HG03558 (cell line): ENCODE data around the gene OR1G1.
"Not testable (repeated sequence)": the region's sequence is repeated elsewhere in the genome, so short reads cannot be mapped to it uniquely, and the experiment has no call there.

ENCODE experiments used
- ATAC-seq: cut with Tn5 transposase; IDR thresholded peaks from one replicate; pipeline ENCODE4 v1.9.1; 2021; ENCODE audit warnings: moderate number of reproducible peaks; ENCODE audit not compliant: unreplicated experiment; ENCODE audit errors: extremely low read depth

Gene OR1G1

DNA sequence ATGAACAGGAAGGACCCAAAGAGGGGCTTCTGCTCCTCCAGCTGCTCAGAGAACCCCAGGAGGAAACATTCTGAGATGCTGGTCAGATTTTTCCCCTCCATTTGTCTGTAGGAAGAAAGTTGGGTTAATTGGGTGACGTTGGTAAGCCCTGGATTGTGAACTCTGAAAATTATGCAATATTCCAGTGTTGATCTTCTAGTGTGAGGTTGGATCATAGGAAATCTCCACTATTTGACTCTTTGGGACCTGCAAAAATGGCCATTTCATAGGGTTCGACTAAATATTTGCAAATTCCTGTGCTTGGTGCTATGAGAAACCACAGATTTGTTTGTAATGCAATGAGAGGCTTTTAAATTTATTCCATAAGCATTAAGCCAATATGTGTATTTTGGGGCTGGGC lies at the start of gene OR1G1:
Gene OR1G1, minus strand, starts transcription at position 101 of the 400 bp plus-strand sequence. Its CDS starts 0 bp downstream, at position 101.
- no peak for ATAC-seq

DNA sequence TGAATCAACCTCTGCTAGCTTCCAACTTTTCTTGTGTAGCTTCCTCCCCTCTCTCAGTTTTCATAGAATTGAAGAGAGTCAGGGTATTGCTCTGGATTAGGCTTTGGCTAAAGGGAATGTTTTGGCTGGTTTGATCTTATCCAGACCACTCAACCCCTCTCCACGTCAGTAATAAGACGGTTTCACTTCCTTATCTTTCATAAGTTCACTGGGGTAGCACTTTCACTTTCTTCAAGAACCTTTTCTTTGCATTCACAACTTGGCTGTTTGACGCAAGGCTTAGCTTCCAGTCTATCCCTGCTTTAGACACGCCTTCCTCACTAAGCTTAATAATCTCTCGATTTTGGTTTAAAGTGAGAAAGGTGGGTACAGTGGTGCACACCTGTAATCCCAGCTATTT lies 40.2 kb upstream of the OR1G1 start:
- ATAC-seq: no peak

DNA sequence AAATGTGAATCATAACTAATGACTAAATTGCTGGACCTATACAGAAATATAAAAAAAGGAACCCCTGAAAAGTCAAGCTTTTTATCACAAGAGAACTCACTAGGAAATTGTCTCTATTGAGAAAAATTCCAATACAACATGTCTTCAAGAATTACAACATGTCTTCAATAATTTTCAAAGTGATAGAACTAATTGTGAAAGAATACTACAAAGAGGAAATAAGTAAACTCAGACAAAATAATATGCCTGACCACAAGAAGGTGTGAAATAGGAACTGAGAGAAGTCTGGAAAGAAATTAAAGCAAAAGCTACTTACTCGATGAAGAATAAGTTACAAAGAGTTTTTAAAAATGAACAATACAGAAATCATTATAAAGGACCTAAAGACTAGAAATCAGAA lies 29.9 kb upstream of the OR1G1 start:
- no peak for ATAC-seq

DNA sequence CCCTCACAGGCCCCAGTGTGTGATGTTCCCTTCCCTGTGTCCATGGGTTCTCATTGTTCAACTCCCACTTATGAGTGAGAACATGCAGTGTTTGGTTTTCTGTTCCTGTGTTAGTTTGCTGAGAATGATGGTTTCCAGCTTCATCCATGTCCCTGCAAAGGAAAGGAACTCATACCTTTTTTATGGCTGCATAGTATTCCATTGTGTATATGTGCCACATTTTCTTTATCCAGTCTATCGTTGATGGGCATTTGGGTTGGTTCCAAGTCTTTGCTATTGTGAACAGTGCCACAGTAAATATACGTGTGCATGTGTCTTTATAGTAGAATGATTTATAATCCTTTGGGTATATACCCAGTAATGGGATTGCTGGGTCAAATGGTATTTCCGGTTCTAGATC lies 10.1 kb upstream of the OR1G1 start:
- not testable (repeated sequence) for ATAC-seq

DNA sequence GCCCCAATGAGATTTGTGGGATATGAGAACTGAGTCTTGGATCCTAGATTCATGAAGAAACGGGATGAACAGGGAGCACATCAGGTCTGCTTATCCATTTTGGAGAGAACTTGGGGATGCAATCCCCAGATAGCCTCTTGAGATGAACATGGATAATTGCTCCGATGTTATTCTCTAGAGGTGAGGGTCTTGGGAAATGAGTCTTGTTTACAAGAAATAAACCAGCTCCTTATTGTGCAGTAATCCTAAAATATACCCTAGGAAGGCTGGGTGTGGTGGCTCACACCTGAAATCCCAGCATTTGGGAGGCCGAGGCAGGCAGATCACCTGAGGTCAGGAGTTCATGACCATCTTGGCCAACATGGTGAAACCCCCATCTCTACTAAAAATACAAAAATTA lies 23.0 kb downstream of the OR1G1 start, which contains the start of gene OR1D2:
Gene OR1D2, minus strand, starts transcription at position 101 of the 400 bp plus-strand sequence. CDS start 11,426 bp downstream, outside the sequence.
- no peak for ATAC-seq
